Parathyroid adenoma (tissue), 2 donors: ENCODE measurements around the gene ARPC4.

Source experiments
- H2AFZ ChIP-seq: fragments of 300-600 bp; sonication (generic); one replicate; pipeline ENCODE4 v1.7.0; 2017; ENCODE audit warnings: antibody characterized with exemption, mild to moderate bottlenecking
- H3K27ac ChIP-seq: fragments of 300-600 bp; sonication (generic); one replicate; pipeline ENCODE4 v1.7.0; 2017
- H3K27me3 ChIP-seq: fragments of 300-600 bp; sonication (generic); one replicate; pipeline ENCODE4 v1.7.0; 2017; ENCODE audit warnings: low read length; ENCODE audit not compliant: control insufficient read depth, insufficient read depth
- H3K36me3 ChIP-seq: fragments of 300-600 bp; sonication (generic); one replicate; pipeline ENCODE4 v1.7.0; 2017; ENCODE audit warnings: low read length; ENCODE audit not compliant: control insufficient read depth, insufficient read depth
- H3K4me1 ChIP-seq: fragments of 300-600 bp; sonication (generic); one replicate; pipeline ENCODE4 v1.7.0; 2017; ENCODE audit warnings: control low read depth
- H3K4me2 ChIP-seq: fragments of 300-600 bp; sonication (generic); one replicate; pipeline ENCODE4 v1.7.0; 2017; ENCODE audit warnings: low read length
- H3K4me3 ChIP-seq: fragments of 300-600 bp; sonication (generic); one replicate; pipeline ENCODE4 v1.7.0; 2017; ENCODE audit warnings: low read depth, low read length
- H3K79me2 ChIP-seq: fragments of 300-600 bp; sonication (generic); one replicate; pipeline ENCODE4 v1.7.0; 2017; ENCODE audit warnings: control low read depth
- H3K9ac ChIP-seq: fragments of 300-600 bp; sonication (generic); one replicate; pipeline ENCODE4 v1.7.0; 2017; ENCODE audit warnings: mild to moderate bottlenecking
- H3K9me3 ChIP-seq: fragments of 300-600 bp; sonication (generic); one replicate; pipeline ENCODE4 v1.7.0; 2017; ENCODE audit warnings: low read length; ENCODE audit not compliant: control insufficient read depth
- CTCF ChIP-seq: fragments of 300-600 bp; sonication (generic); IDR thresholded peaks from one replicate; pipeline ENCODE4 v1.7.0; 2017; ENCODE audit warnings: antibody characterized with exemption, mild to moderate bottlenecking
- donor health status: primary hyperparathyroidism.

Gene ARPC4

GRCh38 chr3:9831253-9831652 lies 38.4 kb downstream of the ARPC4 start:
- Histone ChIP-seq H3K27ac (no peak overlapping the region), H3K9me3 (no peaks in the 10 kb centered on the region), H3K27me3 (no peaks in the 10 kb centered on the region), H3K4me2 (no peak overlapping the region), H3K9ac (no peak overlapping the region), H2AFZ (no peak overlapping the region), H3K79me2 (no peaks in the 10 kb centered on the region), H3K4me3 (no peak overlapping the region), H3K36me3 (no peaks in the 10 kb centered on the region), H3K4me1 (no peaks in the 10 kb centered on the region)
- no peak for TF ChIP-seq CTCF

DNA sequence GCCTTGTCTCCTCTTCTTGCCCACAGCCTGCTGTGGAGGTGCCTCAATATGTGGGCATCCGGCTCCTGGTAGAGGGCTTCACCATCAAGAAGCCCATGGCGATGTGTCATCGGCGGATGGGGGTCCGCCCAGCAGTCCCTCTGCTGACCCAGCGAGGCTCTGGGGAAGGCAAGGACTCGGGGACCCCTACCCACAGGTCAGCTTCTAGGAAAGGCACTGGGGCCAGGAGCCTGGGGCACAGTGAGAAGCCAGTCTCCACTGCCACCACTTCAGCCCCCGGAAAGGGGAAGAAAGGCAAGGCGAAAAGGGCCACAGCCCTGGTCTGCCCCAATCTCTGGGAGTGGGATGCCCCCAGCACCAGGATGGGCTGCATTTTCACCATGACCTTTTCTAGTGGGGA lies 40.2 kb downstream of the ARPC4 start:
- no peaks in the 10 kb centered on the region for H3K79me2 ChIP-seq
- no peaks in the 10 kb centered on the region for H3K27me3 ChIP-seq
- no peaks in the 10 kb centered on the region for H3K9me3 ChIP-seq
- no peak overlapping the region for H3K9ac ChIP-seq
- H2AFZ ChIP-seq: no peak overlapping the region
- H3K4me3 ChIP-seq: no peak overlapping the region
- no peak overlapping the region for H3K27ac ChIP-seq
- TF ChIP-seq CTCF: no peak
- no peak overlapping the region for H3K4me2 ChIP-seq
- H3K4me1 ChIP-seq: no peaks in the 10 kb centered on the region
- no peaks in the 10 kb centered on the region for H3K36me3 ChIP-seq

GRCh38 chr3:9834520-9835380 lies 41.9 kb downstream of the ARPC4 start:
- H3K4me3 ChIP-seq: no peak overlapping the region
- H3K79me2 ChIP-seq: no peaks in the 10 kb centered on the region
- no peaks in the 10 kb centered on the region for H3K4me1 ChIP-seq
- no peak overlapping the region for H3K9ac ChIP-seq
- H3K27me3 ChIP-seq: no peaks in the 10 kb centered on the region
- TF ChIP-seq CTCF: no peak
- H3K36me3 ChIP-seq: no peaks in the 10 kb centered on the region
- H3K27ac ChIP-seq: no peak overlapping the region
- H2AFZ ChIP-seq: no peak overlapping the region
- H3K9me3 ChIP-seq: no peaks in the 10 kb centered on the region
- no peak overlapping the region for H3K4me2 ChIP-seq

GRCh38 chr3:9837701-9838582 lies 45.1 kb downstream of the ARPC4 start:
- Histone ChIP-seq H3K27ac (no peak overlapping the region), H2AFZ (no peak overlapping the region), H3K4me2 (no peak overlapping the region), H3K9me3 (no peaks in the 10 kb centered on the region), H3K4me1 (no peaks in the 10 kb centered on the region), H3K9ac (no peak overlapping the region), H3K27me3 (no peaks in the 10 kb centered on the region), H3K4me3 (no peak overlapping the region), H3K79me2 (no peaks in the 10 kb centered on the region), H3K36me3 (no peaks in the 10 kb centered on the region)
- no peak for TF ChIP-seq CTCF
